Type B pancreatic cell (in vitro differentiated cells): Measurements from ENCODE around the gene BTBD16. TPM values are rescaled to one million over a fixed set of nuclear protein-coding genes. Genes with fewer than 3 reads are reported as not detected.

Experiments
- DNase-seq: peaks from one replicate; pipeline ENCODE4 v3.0.0; 2021; ENCODE audit warnings: mixed read lengths; ENCODE audit not compliant: unreplicated experiment; ENCODE audit errors: extremely low spot score
- H3K27ac Mint-ChIP-seq: 2 replicates; pipeline ENCODE4 v1.8.0; 2021; ENCODE audit warnings: mild to moderate bottlenecking, mixed read lengths
- H3K27me3 Mint-ChIP-seq: 2 replicates; pipeline ENCODE4 v1.8.0; 2021; ENCODE audit warnings: mixed read lengths
- H3K36me3 Mint-ChIP-seq: 2 replicates; pipeline ENCODE4 v1.8.0; 2021; ENCODE audit warnings: mixed read lengths
- H3K4me1 Mint-ChIP-seq: one replicate; pipeline ENCODE4 v1.8.0; 2021; ENCODE audit warnings: mixed read lengths; ENCODE audit not compliant: unreplicated experiment
- H3K4me3 Mint-ChIP-seq: 2 replicates; pipeline ENCODE4 v1.8.0; 2021; ENCODE audit warnings: mild to moderate bottlenecking, mixed read lengths
- H3K9me3 Mint-ChIP-seq: 2 replicates; pipeline ENCODE4 v1.8.0; 2021; ENCODE audit warnings: mixed read lengths
- total RNA-seq: library from RNA; stranded (reverse); gene quantifications from 2 replicates; pipeline ENCODE4 v1.2.1, GENCODE V29; 2021; ENCODE audit warnings: low replicate concordance
- TF ChIP-seq, protein P1 (sequence below): fragments of 200-600 bp; sonication (generic); conservative IDR thresholded peaks from 2 replicates; pipeline ENCODE4 v1.5.0; 2021; ENCODE audit warnings: antibody characterized with exemption, mild to moderate bottlenecking

The BTBD16 gene
- total RNA-seq, 1 donor from 2014 or later: 0.46 TPM

DNA sequence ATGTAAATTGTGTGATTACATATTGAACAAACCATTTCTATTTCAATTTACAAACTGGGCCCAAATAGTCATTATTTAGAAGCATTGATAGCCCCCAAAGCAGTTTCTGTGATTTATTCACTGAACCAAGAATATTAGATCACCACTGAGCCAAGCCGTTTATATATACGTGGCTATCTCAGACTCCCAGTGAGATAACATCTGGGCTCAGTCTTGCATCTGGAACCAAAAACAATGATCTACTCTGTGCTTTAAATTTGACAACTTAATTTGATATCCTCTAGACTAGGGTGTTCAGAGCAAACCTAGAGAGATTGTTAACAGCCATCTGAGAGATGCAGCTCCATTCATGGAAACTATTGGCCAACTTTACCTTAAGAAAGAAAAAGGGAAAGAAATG lies 41.4 kb upstream of the BTBD16 start:
- H3K9me3 Mint-ChIP-seq: no peaks in the 10 kb centered on the region
- no peak overlapping the region for H3K4me3 Mint-ChIP-seq
- no peak for DNase-seq
- TF ChIP-seq, protein P1, sequence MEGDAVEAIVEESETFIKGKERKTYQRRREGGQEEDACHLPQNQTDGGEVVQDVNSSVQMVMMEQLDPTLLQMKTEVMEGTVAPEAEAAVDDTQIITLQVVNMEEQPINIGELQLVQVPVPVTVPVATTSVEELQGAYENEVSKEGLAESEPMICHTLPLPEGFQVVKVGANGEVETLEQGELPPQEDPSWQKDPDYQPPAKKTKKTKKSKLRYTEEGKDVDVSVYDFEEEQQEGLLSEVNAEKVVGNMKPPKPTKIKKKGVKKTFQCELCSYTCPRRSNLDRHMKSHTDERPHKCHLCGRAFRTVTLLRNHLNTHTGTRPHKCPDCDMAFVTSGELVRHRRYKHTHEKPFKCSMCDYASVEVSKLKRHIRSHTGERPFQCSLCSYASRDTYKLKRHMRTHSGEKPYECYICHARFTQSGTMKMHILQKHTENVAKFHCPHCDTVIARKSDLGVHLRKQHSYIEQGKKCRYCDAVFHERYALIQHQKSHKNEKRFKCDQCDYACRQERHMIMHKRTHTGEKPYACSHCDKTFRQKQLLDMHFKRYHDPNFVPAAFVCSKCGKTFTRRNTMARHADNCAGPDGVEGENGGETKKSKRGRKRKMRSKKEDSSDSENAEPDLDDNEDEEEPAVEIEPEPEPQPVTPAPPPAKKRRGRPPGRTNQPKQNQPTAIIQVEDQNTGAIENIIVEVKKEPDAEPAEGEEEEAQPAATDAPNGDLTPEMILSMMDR: no peak
- peaks cover 33% of the 10 kb centered on the region for H3K4me1 Mint-ChIP-seq
- H3K36me3 Mint-ChIP-seq: peaks cover 36% of the 10 kb centered on the region
- H3K27ac Mint-ChIP-seq: peak overlapping the region; percentile 7
- no peaks in the 10 kb centered on the region for H3K27me3 Mint-ChIP-seq

DNA sequence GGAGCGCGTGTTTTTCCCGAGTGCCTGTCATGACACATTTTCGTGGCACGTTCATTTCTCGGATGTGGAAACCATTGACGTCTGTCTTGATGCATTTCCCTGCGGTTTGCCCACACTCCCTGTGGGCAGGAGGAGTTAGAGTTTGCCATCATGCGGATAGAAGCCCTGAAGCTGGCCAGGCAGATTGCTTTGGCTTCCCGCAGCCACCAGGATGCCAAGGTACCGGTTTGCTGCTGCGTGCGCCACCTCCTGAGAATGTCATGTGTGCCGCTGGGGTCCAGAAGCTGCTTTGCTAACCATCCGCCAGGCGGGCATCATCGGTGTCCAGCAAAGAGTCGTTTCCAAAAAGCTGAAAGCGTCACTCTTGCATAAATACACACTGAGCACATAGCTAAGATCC lies 40.9 kb upstream of the BTBD16 start:
- Mint-ChIP-seq H3K4me3 (no peak overlapping the region), H3K27me3 (no peaks in the 10 kb centered on the region), H3K27ac (peak overlapping the region; percentile 7), H3K4me1 (peaks cover 36% of the 10 kb centered on the region), H3K36me3 (peaks cover 33% of the 10 kb centered on the region), H3K9me3 (no peaks in the 10 kb centered on the region)
- no peak for DNase-seq
- TF ChIP-seq, protein P1: no peak

GRCh38 chr10:122232769-122233168 lies 38.3 kb upstream of the BTBD16 start:
- H3K27me3 Mint-ChIP-seq: no peaks in the 10 kb centered on the region
- peaks cover 59% of the 10 kb centered on the region for H3K4me1 Mint-ChIP-seq
- no peak for DNase-seq
- TF ChIP-seq, protein P1: no peak
- H3K27ac Mint-ChIP-seq: peak overlapping the region; percentile 15
- H3K9me3 Mint-ChIP-seq: no peaks in the 10 kb centered on the region
- H3K36me3 Mint-ChIP-seq: peaks cover 38% of the 10 kb centered on the region
- H3K4me3 Mint-ChIP-seq: no peak overlapping the region

DNA sequence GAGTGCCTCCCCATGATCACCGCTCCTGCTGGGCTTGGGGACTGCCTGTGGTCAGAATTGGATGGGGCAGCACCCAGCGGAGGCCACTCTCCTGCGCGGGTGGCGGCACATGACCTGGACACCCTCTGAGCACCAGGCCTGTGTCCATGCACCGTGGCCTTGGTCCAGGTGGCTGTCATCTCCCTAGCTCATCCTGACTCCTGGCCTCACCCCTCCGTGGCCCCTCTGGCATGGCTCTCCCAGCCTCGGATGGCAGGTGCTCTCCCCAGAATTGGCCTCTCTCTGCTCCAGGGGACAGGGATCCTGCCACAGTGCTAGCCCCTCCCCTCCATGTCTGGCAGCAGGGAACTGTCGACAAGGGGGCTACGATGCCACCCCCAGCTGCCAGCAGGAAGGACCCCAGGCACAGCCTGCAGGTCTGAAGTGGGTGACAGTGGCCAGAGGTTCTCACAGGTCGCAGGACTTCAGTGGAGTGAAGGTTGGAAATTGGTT lies 37.2 kb upstream of the BTBD16 start:
- H3K4me3 Mint-ChIP-seq: peak overlapping the region; percentile 5
- no peaks in the 10 kb centered on the region for H3K9me3 Mint-ChIP-seq
- H3K27ac Mint-ChIP-seq: peak overlapping the region; percentile 7
- DNase-seq: no peak
- TF ChIP-seq, protein P1: no peak
- peaks cover 37% of the 10 kb centered on the region for H3K36me3 Mint-ChIP-seq
- no peaks in the 10 kb centered on the region for H3K27me3 Mint-ChIP-seq
- H3K4me1 Mint-ChIP-seq: peaks cover 61% of the 10 kb centered on the region

- Mint-ChIP-seq H3K27ac (peak overlapping the region; percentile 7), H3K4me3 (peak overlapping the region; percentile 5), H3K9me3 (no peaks in the 10 kb centered on the region), H3K27me3 (no peaks in the 10 kb centered on the region), H3K36me3 (peaks cover 37% of the 10 kb centered on the region), H3K4me1 (peaks cover 57% of the 10 kb centered on the region)
- TF ChIP-seq, protein P1: no peak
- no peak for DNase-seq
These were observed 36.7 kb upstream of the BTBD16 start for GRCh38 chr10:122234416-122234815.
